H1 (cell line): ENCODE data around the gene RASL10B. TPM values are rescaled to one million over a fixed set of nuclear protein-coding genes. Genes with fewer than 3 reads are reported as not detected.

ENCODE experiments used
- CTCF ChIA-PET: fragments of 300-600 bp; sonication (Branson Sonifier 250); formaldehyde crosslinking; loops from one replicate; lab custom pipeline; 2021; ENCODE audit not compliant: partially characterized antibody; lab: Charles Lee
- POLR2A ChIA-PET: fragments of 300-600 bp; sonication (Branson Sonifier 250); formaldehyde crosslinking; loops from one replicate; lab custom pipeline; 2021; ENCODE audit warnings: inconsistent platforms; ENCODE audit not compliant: partially characterized antibody; lab: Charles Lee
- DNase-seq, 2 experiments: peaks; one replicate each; pipeline versions ENCODE4 v3.0.0 to v3.0.0-alpha.2; 2010 to 2022; ENCODE audit warnings: low spot score in 2 of 2, low read depth in 1 of 2, mixed read lengths in 1 of 2
- FAIRE-seq: peaks from 2 replicates; lab custom pipeline; 2011; peaks lifted over from hg19 to GRCh38; lab: Jason Lieb, UNC
- H2AFZ ChIP-seq: 2 replicates; pipeline ENCODE4 v1.8.1; 2012; ENCODE audit warnings: low read length, inconsistent platforms
- H2AK5ac ChIP-seq: 2 replicates; pipeline ENCODE4 v1.6.1; 2013; ENCODE audit warnings: low read depth, low read length
- H2BK120ac ChIP-seq: replicated peaks from 2 replicates; pipeline ENCODE3; 2013; ENCODE audit warnings: low read depth, low read length, inconsistent platforms
- H2BK12ac ChIP-seq: 2 replicates; pipeline ENCODE4 v1.6.1; 2013; ENCODE audit warnings: low read depth, low read length
- H2BK15ac ChIP-seq: 2 replicates; pipeline ENCODE4 v1.6.1; 2013; ENCODE audit warnings: low read length
- H2BK20ac ChIP-seq: 2 replicates; pipeline ENCODE4 v1.6.1; 2013; ENCODE audit warnings: low read length
- H2BK5ac ChIP-seq: 2 replicates; pipeline ENCODE4 v1.6.1; 2013; ENCODE audit warnings: low read depth, low read length
- H3K14ac ChIP-seq: 2 replicates; pipeline ENCODE4 v1.6.1; 2013; ENCODE audit warnings: inconsistent platforms; ENCODE audit not compliant: insufficient read length
- H3K18ac ChIP-seq: 2 replicates; pipeline ENCODE4 v1.6.1; 2013; ENCODE audit warnings: low read length; ENCODE audit errors: extremely low read depth
- H3K23ac ChIP-seq: 2 replicates; pipeline ENCODE4 v1.6.1; 2013; ENCODE audit warnings: inconsistent platforms; ENCODE audit not compliant: insufficient read length
- H3K23me2 ChIP-seq: 2 replicates; pipeline ENCODE4 v1.6.1; 2013; ENCODE audit warnings: low read depth, low read length
- H3K27ac ChIP-seq: 2 replicates; pipeline ENCODE4 v1.6.1; 2011; ENCODE audit warnings: low read depth, low read length, inconsistent platforms
- H3K27me3 ChIP-seq, 4 experiments: replicated peaks in 1 of 4; 1 replicate in 1 of 4; 2 replicates in 3 of 4; pipeline versions ENCODE4 v1.6.1 to v1.8.1; 2011 to 2013; ENCODE audit warnings: low read length in 3 of 4, mild to moderate bottlenecking in 3 of 4, inconsistent platforms in 2 of 4, mixed read lengths in 2 of 4, moderate library complexity in 1 of 4; ENCODE audit not compliant: control insufficient read depth in 3 of 4, insufficient read depth in 3 of 4; ENCODE audit errors: extremely low read depth in 1 of 4
- H3K36me3 ChIP-seq, 4 experiments: 2 replicates each; pipeline versions ENCODE4 v1.6.1 to v1.8.1; 2011 to 2013; ENCODE audit warnings: mild to moderate bottlenecking in 4 of 4, low read length in 3 of 4, moderate library complexity in 2 of 4, control low read depth in 1 of 4, inconsistent platforms in 1 of 4; ENCODE audit not compliant: insufficient read depth in 4 of 4, control insufficient read depth in 2 of 4
- H3K4ac ChIP-seq: replicated peaks from 2 replicates; pipeline ENCODE3; 2013; ENCODE audit warnings: low read length, low read depth, mixed read lengths, inconsistent platforms; ENCODE audit not compliant: insufficient read length
- H3K4me1 ChIP-seq, 4 experiments: replicated peaks in 1 of 4; 1 replicate in 1 of 4; 2 replicates in 3 of 4; pipeline versions ENCODE4 v1.6.1 to v1.8.1; 2011 to 2013; ENCODE audit warnings: low read length in 3 of 4, inconsistent platforms in 2 of 4, mixed read lengths in 1 of 4; ENCODE audit not compliant: insufficient read depth in 4 of 4, control insufficient read depth in 3 of 4
- H3K4me2 ChIP-seq, 2 experiments: 2 replicates each; pipeline versions ENCODE4 v1.6.1 to v1.8.1; 2011 to 2013; ENCODE audit warnings: low read depth in 2 of 2, low read length in 2 of 2, control low read depth in 1 of 2, inconsistent platforms in 1 of 2, mild to moderate bottlenecking in 1 of 2; ENCODE audit not compliant: insufficient read depth in 1 of 2
- H3K4me3 ChIP-seq, 4 experiments: fragments of 200-600, 300-600 bp in 1 of 4; sonication (generic), shearing (Covaris generic), sonication (Bioruptor Twin) in 1 of 4; 2 replicates each; pipeline versions ENCODE4 v1.5.1 to v1.8.1; 2011 to 2016; ENCODE audit warnings: low read length in 4 of 4, low read depth in 3 of 4, control low read depth in 2 of 4, inconsistent platforms in 2 of 4, mild to moderate bottlenecking in 2 of 4, mixed read lengths in 1 of 4, moderate library complexity in 1 of 4; ENCODE audit not compliant: insufficient read depth in 2 of 4; ENCODE audit errors: extremely low read depth in 1 of 4
- H3K56ac ChIP-seq: replicated peaks from 2 replicates; pipeline ENCODE3; 2013; ENCODE audit warnings: low read depth, mild to moderate bottlenecking, mixed read lengths, low read length, inconsistent platforms; ENCODE audit not compliant: insufficient read length
- H3K79me1 ChIP-seq: 2 replicates; pipeline ENCODE4 v1.6.1; 2013; ENCODE audit warnings: low read depth, low read length, control low read depth
- H3K79me2 ChIP-seq, 2 experiments: 2 replicates each; pipeline versions ENCODE4 v1.6.1 to v1.8.1; 2012 to 2013; ENCODE audit warnings: low read length in 2 of 2, mild to moderate bottlenecking in 2 of 2, inconsistent platforms in 1 of 2; ENCODE audit not compliant: insufficient read depth in 2 of 2, control insufficient read depth in 1 of 2
- H3K9ac ChIP-seq, 4 experiments: replicated peaks in 1 of 4; 1 replicate in 1 of 4; 2 replicates in 3 of 4; pipeline versions ENCODE4 v1.6.1 to v1.8.1; 2011 to 2013; ENCODE audit warnings: low read depth in 3 of 4, low read length in 3 of 4, control low read depth in 2 of 4, mild to moderate bottlenecking in 2 of 4, moderate library complexity in 2 of 4, inconsistent platforms in 1 of 4; ENCODE audit errors: extremely low read depth in 1 of 4
- H3K9me3 ChIP-seq, 2 experiments: 2 replicates each; pipeline versions ENCODE4 v1.6.1 to v1.8.1; 2012 to 2013; ENCODE audit warnings: mild to moderate bottlenecking in 2 of 2, moderate library complexity in 2 of 2, control low read depth in 1 of 2, inconsistent platforms in 1 of 2, low read depth in 1 of 2, low read length in 1 of 2, mixed read lengths in 1 of 2; ENCODE audit not compliant: insufficient read depth in 2 of 2
- H4K20me1 ChIP-seq, 2 experiments: replicated peaks in 1 of 2; 2 replicates each; pipeline versions ENCODE3 to v1.8.1; 2011 to 2013; ENCODE audit warnings: inconsistent platforms in 2 of 2, low read length in 2 of 2, mild to moderate bottlenecking in 1 of 2; ENCODE audit not compliant: insufficient read depth in 2 of 2, control insufficient read depth in 1 of 2
- H4K5ac ChIP-seq: 2 replicates; pipeline ENCODE4 v1.6.1; 2013; ENCODE audit warnings: low read length, low read depth, mixed read lengths, inconsistent platforms; ENCODE audit not compliant: insufficient read length
- H4K8ac ChIP-seq: 2 replicates; pipeline ENCODE4 v1.8.0; 2013; ENCODE audit warnings: mild to moderate bottlenecking, moderate library complexity, low read length, inconsistent platforms; ENCODE audit not compliant: insufficient read depth; ENCODE audit errors: extremely low read depth
- H4K91ac ChIP-seq: replicated peaks from 2 replicates; pipeline ENCODE3; 2013; ENCODE audit warnings: low read length, mixed read lengths, inconsistent platforms; ENCODE audit not compliant: insufficient read length
- EP300 ChIP-seq, 2 experiments: IDR thresholded peaks; 1 replicate in 1 of 2; 2 replicates in 1 of 2; pipeline ENCODE4 v1.6.1; 2011 to 2012; ENCODE audit warnings: low read depth in 2 of 2, low read length in 2 of 2, mild to moderate bottlenecking in 2 of 2, borderline replicate concordance in 1 of 2, inconsistent platforms in 1 of 2, moderate library complexity in 1 of 2
- GABPA ChIP-seq: IDR thresholded peaks from 2 replicates; pipeline ENCODE4 v1.6.1; 2011; ENCODE audit warnings: mild to moderate bottlenecking, low read length, moderate library complexity, borderline replicate concordance; ENCODE audit not compliant: insufficient read depth
- NANOG ChIP-seq: IDR thresholded peaks from 2 replicates; pipeline ENCODE4 v1.6.1; 2011; ENCODE audit warnings: low read length, low read depth, mild to moderate bottlenecking, inconsistent platforms; ENCODE audit not compliant: insufficient read depth, poor library complexity, severe bottlenecking
- RBBP5 ChIP-seq: IDR thresholded peaks from 2 replicates; pipeline ENCODE4 v1.7.1; 2012; ENCODE audit warnings: low read depth, mild to moderate bottlenecking, inconsistent platforms, low read length, moderate library complexity, borderline replicate concordance
- SP2 ChIP-seq: IDR thresholded peaks from 2 replicates; pipeline ENCODE4 v1.6.1; 2012; ENCODE audit warnings: mild to moderate bottlenecking, low read length, inconsistent platforms
- TCF12 ChIP-seq: IDR thresholded peaks from 2 replicates; pipeline ENCODE4 v1.6.1; 2011; ENCODE audit warnings: low read depth, mild to moderate bottlenecking, low read length
- WGBS, 2 experiments: shearing (Covaris generic) in 1 of 2; methylation state at CpG; one replicate each; pipeline versions ENCODE4 v1.1.6 to v1.1.7; 2013 to 2015; ENCODE audit warnings: low lambda C conversion rate in 2 of 2, mixed read lengths in 2 of 2, inconsistent platforms in 1 of 2, low coverage in 1 of 2, missing lambda C conversion rate in 1 of 2; ENCODE audit not compliant: insufficient replicate concordance in 2 of 2, insufficient coverage in 1 of 2, insufficient read length in 1 of 2; ENCODE audit errors: extremely low coverage in 1 of 2, missing lambda C conversion rate in 1 of 2; 5-methylcytosine and 5-hydroxymethylcytosine counted together
- polyA plus RNA-seq, 7 experiments: library from polyadenylated mRNA; depleted of rRNA in 3 of 7; stranded (reverse) in 5 of 7; unstranded in 2 of 7; fragments of >200 nt in 5 of 7; fragments of 200-250 nt in 2 of 7; gene quantifications; 1 replicate in 5 of 7; 2 replicates in 1 of 7; 4 replicates in 1 of 7; pipeline versions ENCODE4 v1.2.1 to v1.2.3, GENCODE V29; 2011 to 2013; ENCODE audit warnings: missing spikeins in 2 of 7, mixed read lengths in 2 of 7
- total RNA-seq: library from RNA; stranded (reverse); fragmentation: NEBNext Ultra II Directional; extraction: Animal tissue kit (Norgen Biotek cat#: 25700); gene quantifications from 2 replicates; pipeline ENCODE4 v1.2.1, GENCODE V29; 2021
- TF ChIP-seq, protein P1 (sequence below): IDR thresholded peaks from 2 replicates; pipeline ENCODE4 v1.6.1; 2012; ENCODE audit warnings: low read length, inconsistent platforms

The RASL10B gene
- total and polyA plus RNA-seq, 2 of the 8 experiments (the other 6 are each of a cell fraction or from before 2014, with no cell fraction given): 17.5 to 22.8 TPM

DNA sequence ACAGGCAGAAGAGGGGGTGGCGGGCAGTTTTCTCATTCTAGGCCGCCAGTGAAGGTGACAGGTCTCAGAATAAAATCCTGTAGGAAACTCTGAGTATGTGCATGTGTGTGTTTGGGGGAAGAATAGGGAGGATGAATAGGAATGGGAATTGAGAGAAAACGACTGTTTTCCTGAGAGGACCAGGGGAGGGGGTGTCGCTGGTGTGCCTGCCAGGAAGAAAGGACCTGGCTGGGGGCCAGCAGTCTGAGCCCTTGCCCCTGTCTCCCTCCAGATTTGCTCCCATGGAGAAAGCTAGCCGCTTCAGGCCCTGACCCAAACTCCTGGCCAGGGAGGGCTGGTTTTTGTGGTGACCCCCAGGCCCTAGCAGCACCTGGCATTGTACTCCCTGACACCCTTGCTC is 43.6 kb downstream of the RASL10B start:
- FAIRE-seq: no peak
- no peak overlapping the region for H4K8ac ChIP-seq
- no peaks in the 10 kb centered on the region for H3K79me1 ChIP-seq
- no peak overlapping the region for H3K4ac ChIP-seq
- H3K9me3 ChIP-seq: no peaks in the 10 kb centered on the region; a peak in 1 of 4 replicates
- H3K79me2 ChIP-seq: no peaks in the 10 kb centered on the region
- H3K36me3 ChIP-seq: no peaks in the 10 kb centered on the region
- 0 out of 2 replicates have a peak overlapping the region, but pooled peaks have one; percentile 32 for H2BK20ac ChIP-seq
- no peak for DNase-seq
- no peak overlapping the region for H3K56ac ChIP-seq
- H3K4me2 ChIP-seq: no peak overlapping the region
- no peak overlapping the region for H4K91ac ChIP-seq
- H3K14ac ChIP-seq: no peak overlapping the region
- H2BK15ac ChIP-seq: no peak overlapping the region
- no peak overlapping the region for H3K27ac ChIP-seq
- H2BK120ac ChIP-seq: no peak overlapping the region
- no peak overlapping the region for H3K9ac ChIP-seq
- H3K18ac ChIP-seq: no peak overlapping the region
- H2AK5ac ChIP-seq: no peak overlapping the region
- WGBS, 2 experiments: 79% methylated on average over 5 of the region's 5 CpGs; no CpG with 5 or more reads in 1 of the 2 experiments
- H4K5ac ChIP-seq: no peak overlapping the region
- H2BK12ac ChIP-seq: peak overlapping the region; percentile 39; the same call in 1 of the 2 replicates
- TF ChIP-seq, protein P1, sequence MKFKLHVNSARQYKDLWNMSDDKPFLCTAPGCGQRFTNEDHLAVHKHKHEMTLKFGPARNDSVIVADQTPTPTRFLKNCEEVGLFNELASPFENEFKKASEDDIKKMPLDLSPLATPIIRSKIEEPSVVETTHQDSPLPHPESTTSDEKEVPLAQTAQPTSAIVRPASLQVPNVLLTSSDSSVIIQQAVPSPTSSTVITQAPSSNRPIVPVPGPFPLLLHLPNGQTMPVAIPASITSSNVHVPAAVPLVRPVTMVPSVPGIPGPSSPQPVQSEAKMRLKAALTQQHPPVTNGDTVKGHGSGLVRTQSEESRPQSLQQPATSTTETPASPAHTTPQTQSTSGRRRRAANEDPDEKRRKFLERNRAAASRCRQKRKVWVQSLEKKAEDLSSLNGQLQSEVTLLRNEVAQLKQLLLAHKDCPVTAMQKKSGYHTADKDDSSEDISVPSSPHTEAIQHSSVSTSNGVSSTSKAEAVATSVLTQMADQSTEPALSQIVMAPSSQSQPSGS: no peak
- TF ChIP-seq RBBP5 (no peak), NANOG (no peak), SP2 (no peak), TCF12 (no peak), EP300 (IDR thresholded peaks at IDR 0.05; ENCODE audit: borderline replicate concordance in 1 of 2, low read depth in 2 of 2, low read length in 2 of 2) (no peak), GABPA (no peak)
- POLR2A ChIA-PET: interaction anchor here (0.8 to 2.9 kb wide), 4 partner anchors 10 to 35 kb away, joined by 3 to 13 read pairs (median 4); partner anchors contain the start of gene TAF15
- peaks cover 5 to 21% (median 6%) of the 10 kb centered on the region in 4 experiments for H3K4me1 ChIP-seq
- no peak overlapping the region for H3K23ac ChIP-seq
- no peaks in the 10 kb centered on the region for H3K27me3 ChIP-seq
- no peak overlapping the region for H2BK5ac ChIP-seq
- H4K20me1 ChIP-seq: no peaks in the 10 kb centered on the region
- no peaks in the 10 kb centered on the region for H3K23me2 ChIP-seq
- no peak overlapping the region for H3K4me3 ChIP-seq
- no peak overlapping the region for H2AFZ ChIP-seq
- CTCF ChIA-PET: interaction anchor here (1.1 to 17.5 kb wide), 4 partner anchors 8 to 34 kb away, joined by 3 to 247 read pairs (median 6); partner anchors contain the start of gene TAF15
